ENCODE data around the gene GLYATL3.
"Not testable (repeated sequence)": the region's sequence is repeated elsewhere in the genome, so short reads cannot be mapped to it uniquely, and the experiment has no call there.

- TF ChIP-seq CTCF (conservative IDR thresholded peaks at IDR 0.05; ENCODE audit: low read depth, low read length); EZH2 (IDR thresholded peaks at IDR 0.05; ENCODE audit: low read length, unreplicated experiment); EZH2phosphoT487 (IDR thresholded peaks at IDR 0.05; ENCODE audit: borderline replicate concordance, low read length): not testable (repeated sequence)
Observed at GRCh38 chr6:49476564-49476963, 23.2 kb upstream of the GLYATL3 start.

Data from PC-3 (cell line).